Caco-2 (cell line): Measurements from ENCODE around the gene PLCXD1. TPM values are rescaled to one million over a fixed set of nuclear protein-coding genes. Genes with fewer than 3 reads are reported as not detected.

Experiments
- BruUV-seq: library from RNA; stranded (reverse); fragments of 400-500 nt; replicated peaks from 2 replicates; lab custom pipeline; 2021; lab: Mats Ljungman, UMichigan
- CTCF ChIA-PET: fragments of 300-600 bp; sonication (Branson Sonifier 250); formaldehyde crosslinking; loops from one replicate; lab custom pipeline; 2022; ENCODE audit warnings: antibody characterized with exemption; lab: Charles Lee
- POLR2A ChIA-PET: fragments of 300-600 bp; sonication (Branson Sonifier 250); formaldehyde crosslinking; loops from one replicate; lab custom pipeline; 2022; ENCODE audit warnings: antibody characterized with exemption; lab: Charles Lee
- DNase-seq, 2 experiments: peaks; one replicate each; pipeline versions ENCODE4 v3.0.0 to v3.0.0-alpha.2; 2020 to 2022
- H3K27me3 ChIP-seq: replicated peaks from 2 replicates; pipeline ENCODE4 v1.6.0; 2011; ENCODE audit warnings: low read length; ENCODE audit not compliant: control insufficient read depth, insufficient read depth
- H3K36me3 ChIP-seq: 2 replicates; pipeline ENCODE4 v1.5.1; 2011; ENCODE audit warnings: low read length; ENCODE audit not compliant: control insufficient read depth, insufficient read depth
- H3K4me1 ChIP-seq: fragments of 250-450 bp; sonication (Bioruptor Pico); 2 replicates; pipeline ENCODE4 v1.5.1; 2020; ENCODE audit warnings: mild to moderate bottlenecking
- H3K4me3 ChIP-seq: 2 replicates; pipeline ENCODE4 v1.5.1; 2011; ENCODE audit warnings: low read depth, mild to moderate bottlenecking, control low read depth, low read length
- H3K9me3 ChIP-seq: fragments of 250-450 bp; sonication (Bioruptor Pico); 2 replicates; pipeline ENCODE4 v1.5.1; 2020; ENCODE audit warnings: mild to moderate bottlenecking, moderate library complexity
- H3K27ac Mint-ChIP-seq: one replicate; pipeline ENCODE4 v1.8.0; 2022; ENCODE audit warnings: mixed read lengths; ENCODE audit not compliant: unreplicated experiment
- H3K27me3 Mint-ChIP-seq: one replicate; pipeline ENCODE4 v1.8.0; 2022; ENCODE audit warnings: mixed read lengths; ENCODE audit not compliant: insufficient read depth, unreplicated experiment
- H3K36me3 Mint-ChIP-seq: one replicate; pipeline ENCODE4 v1.8.0; 2022; ENCODE audit warnings: mild to moderate bottlenecking, mixed read lengths; ENCODE audit not compliant: insufficient read depth, unreplicated experiment
- H3K4me1 Mint-ChIP-seq: one replicate; pipeline ENCODE4 v1.8.0; 2022; ENCODE audit warnings: low read depth, mixed read lengths; ENCODE audit not compliant: unreplicated experiment
- H3K4me3 Mint-ChIP-seq: one replicate; pipeline ENCODE4 v1.8.0; 2022; ENCODE audit warnings: mild to moderate bottlenecking, moderate library complexity, mixed read lengths; ENCODE audit not compliant: unreplicated experiment
- H3K9me3 Mint-ChIP-seq: one replicate; pipeline ENCODE4 v1.8.0; 2022; ENCODE audit warnings: mixed read lengths; ENCODE audit not compliant: unreplicated experiment
- intact Hi-C: fragments of 100-400 bp; cut with micrococcal nuclease; formaldehyde crosslinking; loops from one replicate; pipeline ENCODE4 v1.10.0; 2022; ENCODE audit not compliant: unreplicated experiment
- total RNA-seq: library from RNA; stranded (reverse); gene quantifications from 2 replicates; pipeline ENCODE4 v1.2.3, GENCODE V29; 2022
- TF ChIP-seq, protein P1 (sequence below), 2 experiments: fragments of 200-600 bp in 1 of 2; IDR thresholded peaks; 1 replicate in 1 of 2; 2 replicates in 1 of 2; pipeline versions ENCODE4 v1.5.1 to v1.8.0; 2011 to 2022; ENCODE audit warnings: antibody characterized with exemption in 1 of 2, control low read depth in 1 of 2, inconsistent platforms in 1 of 2, low read depth in 1 of 2, low read length in 1 of 2, mild to moderate bottlenecking in 1 of 2, moderate library complexity in 1 of 2; ENCODE audit not compliant: insufficient read depth in 1 of 2, severe bottlenecking in 1 of 2, unreplicated experiment in 1 of 2

The PLCXD1 gene
- total RNA-seq, 1 experiment from 2014 or later = 53.9 TPM

- H3K27ac Mint-ChIP-seq = no peak overlapping the region
- no TSS peak for BruUV-seq
- H3K4me1 Mint-ChIP-seq = no peaks in the 10 kb centered on the region
Measured at GRCh38 chrX:307261-308111, 26.3 kb downstream of the PLCXD1 start.

DNA sequence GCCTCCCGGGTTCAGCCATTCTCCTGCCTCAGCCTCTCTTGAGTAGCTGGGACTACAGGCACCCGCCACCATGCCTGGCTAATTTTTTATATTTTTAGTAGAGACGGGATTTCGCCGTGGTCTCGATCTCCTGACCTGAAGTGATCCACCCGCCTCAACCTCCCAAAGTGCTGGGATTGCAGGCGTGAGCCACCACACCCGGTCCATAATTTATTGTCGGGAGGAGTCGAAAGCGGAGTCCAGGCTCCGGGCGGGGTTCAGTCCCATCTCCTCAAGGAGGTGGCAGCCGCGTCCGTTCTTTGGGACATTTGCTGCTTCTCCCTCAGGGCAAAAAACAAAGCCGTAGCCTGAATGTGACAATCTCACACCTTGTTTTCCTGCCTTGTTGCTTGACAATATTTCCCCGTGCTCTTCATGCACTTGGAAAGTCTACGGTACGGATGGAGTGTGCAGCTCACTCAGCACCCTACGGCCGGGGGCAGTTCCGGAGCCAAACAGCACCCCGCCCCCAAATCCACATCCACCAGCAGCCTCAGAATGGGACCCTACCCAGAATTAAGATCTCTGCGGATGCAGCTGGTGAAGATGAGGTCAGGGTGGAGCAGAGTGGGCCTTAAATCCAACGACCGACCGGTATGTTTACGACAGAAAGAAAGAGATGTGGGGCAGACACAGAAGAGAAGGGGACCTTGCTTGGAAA is 27.8 kb downstream of the PLCXD1 start:
- no peak overlapping the region for H3K4me3 Mint-ChIP-seq
- H3K4me1 ChIP-seq = no peaks in the 10 kb centered on the region
- H3K4me3 ChIP-seq = no peak overlapping the region
- no peaks in the 10 kb centered on the region for H3K27me3 ChIP-seq
- no TSS peak for BruUV-seq
- ChIA-PET POLR2A (no interaction called here), CTCF (no interaction called here)
- peaks cover 82% of the 10 kb centered on the region for H3K36me3 Mint-ChIP-seq
- no peak for DNase-seq
- H3K4me1 Mint-ChIP-seq = no peaks in the 10 kb centered on the region
- no peaks in the 10 kb centered on the region for H3K9me3 ChIP-seq
- H3K36me3 ChIP-seq = peaks cover 7% of the 10 kb centered on the region
- H3K27ac Mint-ChIP-seq = no peak overlapping the region
- H3K9me3 Mint-ChIP-seq = no peaks in the 10 kb centered on the region
- intact Hi-C loops = no loop called here
- TF ChIP-seq, protein P1, sequence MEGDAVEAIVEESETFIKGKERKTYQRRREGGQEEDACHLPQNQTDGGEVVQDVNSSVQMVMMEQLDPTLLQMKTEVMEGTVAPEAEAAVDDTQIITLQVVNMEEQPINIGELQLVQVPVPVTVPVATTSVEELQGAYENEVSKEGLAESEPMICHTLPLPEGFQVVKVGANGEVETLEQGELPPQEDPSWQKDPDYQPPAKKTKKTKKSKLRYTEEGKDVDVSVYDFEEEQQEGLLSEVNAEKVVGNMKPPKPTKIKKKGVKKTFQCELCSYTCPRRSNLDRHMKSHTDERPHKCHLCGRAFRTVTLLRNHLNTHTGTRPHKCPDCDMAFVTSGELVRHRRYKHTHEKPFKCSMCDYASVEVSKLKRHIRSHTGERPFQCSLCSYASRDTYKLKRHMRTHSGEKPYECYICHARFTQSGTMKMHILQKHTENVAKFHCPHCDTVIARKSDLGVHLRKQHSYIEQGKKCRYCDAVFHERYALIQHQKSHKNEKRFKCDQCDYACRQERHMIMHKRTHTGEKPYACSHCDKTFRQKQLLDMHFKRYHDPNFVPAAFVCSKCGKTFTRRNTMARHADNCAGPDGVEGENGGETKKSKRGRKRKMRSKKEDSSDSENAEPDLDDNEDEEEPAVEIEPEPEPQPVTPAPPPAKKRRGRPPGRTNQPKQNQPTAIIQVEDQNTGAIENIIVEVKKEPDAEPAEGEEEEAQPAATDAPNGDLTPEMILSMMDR (IDR thresholded peaks at IDR 0.05; ENCODE audit: insufficient read depth in 1 of 2, low read depth in 1 of 2, low read length in 1 of 2, severe bottlenecking in 1 of 2, unreplicated experiment in 1 of 2) = no peak
- H3K27me3 Mint-ChIP-seq = no peaks in the 10 kb centered on the region

More at GRCh38 chrX:307261-308111, 26.3 kb downstream of the PLCXD1 start:
- ChIA-PET CTCF (no interaction called here), POLR2A (no interaction called here)
- Histone ChIP-seq H3K9me3 (no peaks in the 10 kb centered on the region), H3K4me1 (no peaks in the 10 kb centered on the region), H3K36me3 (peaks cover 7% of the 10 kb centered on the region), H3K4me3 (no peak overlapping the region), H3K27me3 (no peaks in the 10 kb centered on the region)
- no peak overlapping the region for H3K4me3 Mint-ChIP-seq
- H3K36me3 Mint-ChIP-seq = peaks cover 78% of the 10 kb centered on the region
- H3K27me3 Mint-ChIP-seq = no peaks in the 10 kb centered on the region
- TF ChIP-seq, protein P1 (IDR thresholded peaks at IDR 0.05; ENCODE audit: insufficient read depth in 1 of 2, low read depth in 1 of 2, low read length in 1 of 2, severe bottlenecking in 1 of 2, unreplicated experiment in 1 of 2) = no peak
- DNase-seq = no peak
- intact Hi-C loops = no loop called here
- H3K9me3 Mint-ChIP-seq = no peaks in the 10 kb centered on the region

GRCh38 chrX:310621-311155 is 29.5 kb downstream of the PLCXD1 start:
- Histone ChIP-seq H3K4me1 (no peaks in the 10 kb centered on the region), H3K36me3 (peaks cover 8% of the 10 kb centered on the region), H3K4me3 (no peak overlapping the region), H3K27me3 (no peaks in the 10 kb centered on the region), H3K9me3 (no peaks in the 10 kb centered on the region)
- Mint-ChIP-seq H3K4me3 (no peak overlapping the region), H3K27ac (no peak overlapping the region), H3K4me1 (no peaks in the 10 kb centered on the region), H3K27me3 (no peaks in the 10 kb centered on the region), H3K36me3 (peaks cover 74% of the 10 kb centered on the region), H3K9me3 (no peaks in the 10 kb centered on the region)
- BruUV-seq = no TSS peak
- TF ChIP-seq, protein P1 (IDR thresholded peaks at IDR 0.05; ENCODE audit: insufficient read depth in 1 of 2, low read depth in 1 of 2, low read length in 1 of 2, severe bottlenecking in 1 of 2, unreplicated experiment in 1 of 2) = no peak
- intact Hi-C loops = no loop called here
- POLR2A ChIA-PET = no interaction called here
- DNase-seq = no peak
- CTCF ChIA-PET = no interaction called here
